ENCODE results near the gene NBEA. TPM values are rescaled to one million over a fixed set of nuclear protein-coding genes. Genes with fewer than 3 reads are reported as not detected.
A peak's percentile ranks its signal among the peaks of the same experiment; 100 is the strongest.
"Not testable (repeated sequence)": the region's sequence is repeated elsewhere in the genome, so short reads cannot be mapped to it uniquely, and the experiment has no call there.

The NBEA gene, protein sequence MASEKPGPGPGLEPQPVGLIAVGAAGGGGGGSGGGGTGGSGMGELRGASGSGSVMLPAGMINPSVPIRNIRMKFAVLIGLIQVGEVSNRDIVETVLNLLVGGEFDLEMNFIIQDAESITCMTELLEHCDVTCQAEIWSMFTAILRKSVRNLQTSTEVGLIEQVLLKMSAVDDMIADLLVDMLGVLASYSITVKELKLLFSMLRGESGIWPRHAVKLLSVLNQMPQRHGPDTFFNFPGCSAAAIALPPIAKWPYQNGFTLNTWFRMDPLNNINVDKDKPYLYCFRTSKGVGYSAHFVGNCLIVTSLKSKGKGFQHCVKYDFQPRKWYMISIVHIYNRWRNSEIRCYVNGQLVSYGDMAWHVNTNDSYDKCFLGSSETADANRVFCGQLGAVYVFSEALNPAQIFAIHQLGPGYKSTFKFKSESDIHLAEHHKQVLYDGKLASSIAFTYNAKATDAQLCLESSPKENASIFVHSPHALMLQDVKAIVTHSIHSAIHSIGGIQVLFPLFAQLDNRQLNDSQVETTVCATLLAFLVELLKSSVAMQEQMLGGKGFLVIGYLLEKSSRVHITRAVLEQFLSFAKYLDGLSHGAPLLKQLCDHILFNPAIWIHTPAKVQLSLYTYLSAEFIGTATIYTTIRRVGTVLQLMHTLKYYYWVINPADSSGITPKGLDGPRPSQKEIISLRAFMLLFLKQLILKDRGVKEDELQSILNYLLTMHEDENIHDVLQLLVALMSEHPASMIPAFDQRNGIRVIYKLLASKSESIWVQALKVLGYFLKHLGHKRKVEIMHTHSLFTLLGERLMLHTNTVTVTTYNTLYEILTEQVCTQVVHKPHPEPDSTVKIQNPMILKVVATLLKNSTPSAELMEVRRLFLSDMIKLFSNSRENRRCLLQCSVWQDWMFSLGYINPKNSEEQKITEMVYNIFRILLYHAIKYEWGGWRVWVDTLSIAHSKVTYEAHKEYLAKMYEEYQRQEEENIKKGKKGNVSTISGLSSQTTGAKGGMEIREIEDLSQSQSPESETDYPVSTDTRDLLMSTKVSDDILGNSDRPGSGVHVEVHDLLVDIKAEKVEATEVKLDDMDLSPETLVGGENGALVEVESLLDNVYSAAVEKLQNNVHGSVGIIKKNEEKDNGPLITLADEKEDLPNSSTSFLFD (N-terminal part only)
- total RNA-seq, result 16.3 TPM

DNA sequence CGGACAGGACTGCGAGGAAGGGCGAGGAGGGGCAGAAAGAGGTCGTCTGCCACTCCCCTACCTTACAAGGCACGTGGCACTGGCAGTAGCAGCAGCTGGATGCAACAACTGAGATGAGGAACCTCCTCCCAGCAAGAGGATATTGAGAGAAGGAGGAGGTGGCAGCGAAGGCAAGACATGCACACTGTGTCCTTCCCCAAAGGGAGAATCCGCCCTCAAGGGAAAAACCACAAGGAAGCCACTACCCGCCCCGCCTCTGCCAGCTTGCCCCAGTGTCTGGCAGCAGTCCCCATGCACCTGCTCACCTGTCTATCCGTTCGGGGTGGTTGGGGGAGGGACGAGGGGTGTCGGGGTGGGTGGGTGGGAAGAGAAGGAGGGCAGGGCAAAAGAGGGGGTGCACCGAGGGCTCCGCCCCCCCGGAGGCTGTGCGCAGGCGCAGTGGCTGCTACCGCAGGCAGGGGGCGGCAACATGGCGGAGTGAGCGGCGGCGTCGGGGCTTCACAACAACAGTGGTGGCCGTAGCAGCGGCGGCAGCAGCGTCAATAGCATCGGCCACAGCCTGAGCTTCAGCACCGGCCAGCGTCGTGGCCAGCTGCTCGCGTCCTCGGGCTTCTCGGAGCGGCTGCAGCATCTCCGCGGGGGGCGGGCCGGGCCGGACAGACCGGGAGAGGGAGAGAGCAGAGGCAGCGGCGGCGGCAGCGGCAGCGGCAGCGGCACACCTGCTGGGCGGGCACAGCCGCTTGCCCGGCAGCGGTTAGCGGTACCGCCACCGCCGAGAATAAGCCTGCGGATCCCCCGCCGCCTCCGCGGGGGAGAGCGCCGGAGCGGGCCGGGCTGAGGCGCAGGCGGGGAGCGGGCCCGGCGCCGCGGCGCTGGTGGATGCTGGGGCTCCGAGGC lies at the start of gene NBEA:
Gene NBEA (plus strand): TSS at position 436 of the 897 bp plus-strand sequence. CDS start 551 bp downstream, outside the sequence.
- DNase-seq (ENCODE audit: low spot score) (peak; percentile 88), ATAC-seq (peak; percentile 90)
- intact Hi-C loops (cut with DNase I), result no loop called here

DNA sequence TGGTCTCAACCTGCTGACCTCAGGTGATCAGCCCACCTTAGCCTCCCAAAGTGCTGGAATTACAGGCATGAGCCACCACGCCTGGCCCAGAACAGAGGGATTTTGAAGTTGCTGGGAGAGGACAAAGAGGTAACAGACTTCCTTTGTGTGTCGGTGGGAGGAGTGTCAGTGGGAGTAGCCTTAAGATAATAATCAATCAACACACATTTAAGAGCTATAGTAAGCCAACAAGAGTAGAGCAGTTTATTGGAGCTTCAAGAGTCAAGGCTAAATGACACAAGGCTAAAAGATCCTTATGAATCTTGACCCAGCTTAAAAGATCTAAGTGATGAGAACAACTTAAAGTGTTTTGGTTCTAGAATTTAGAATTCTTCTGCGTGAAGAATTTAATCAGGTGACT lies 47.3 kb upstream of the NBEA start:
- DNase-seq (ENCODE audit: low spot score), result no peak
- intact Hi-C loops (cut with DNase I), result no loop called here
- no peak for ATAC-seq

DNA sequence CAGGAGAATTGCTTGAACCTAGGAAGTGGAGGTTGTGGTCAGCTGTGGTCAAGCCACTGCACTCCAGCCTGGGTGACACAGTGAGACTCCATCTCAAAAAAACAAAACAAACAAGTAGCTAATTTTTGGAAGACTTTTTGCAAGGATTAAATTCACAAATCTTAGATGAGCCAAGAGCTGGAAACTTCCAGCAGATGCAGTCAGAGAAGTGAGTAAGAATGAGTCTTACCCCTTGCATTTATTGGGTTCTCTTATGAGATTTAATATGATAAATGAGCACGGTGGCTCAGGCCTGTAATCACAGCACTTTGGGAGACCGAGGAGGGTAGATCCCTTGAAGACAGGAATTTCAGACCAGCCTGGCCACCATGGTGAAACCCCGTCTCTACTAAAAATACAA lies 44.9 kb upstream of the NBEA start:
- intact Hi-C loops (cut with DNase I), result no loop called here
- DNase-seq (ENCODE audit: low spot score) (no peak), ATAC-seq (no peak)

DNA sequence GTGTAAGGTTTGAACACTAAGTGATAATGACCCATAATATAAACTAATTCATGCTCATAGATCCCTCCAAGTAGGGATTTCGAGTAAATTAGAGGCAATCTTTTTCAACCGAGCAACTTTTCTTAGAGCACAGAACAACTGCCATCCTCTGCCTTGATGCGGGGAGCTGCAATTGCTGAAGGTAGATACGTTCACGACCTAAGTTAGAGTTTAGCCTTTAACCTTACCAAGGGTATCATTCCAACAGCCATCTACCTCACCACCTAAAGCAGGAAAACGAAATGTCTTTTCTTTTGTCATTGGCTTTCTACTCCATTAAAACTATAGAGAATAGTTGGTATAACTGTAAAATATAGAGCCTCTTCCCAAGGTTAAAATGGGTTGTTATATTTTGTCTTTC lies 42.2 kb upstream of the NBEA start:
- intact Hi-C loops (cut with DNase I), result no loop called here
- ATAC-seq (no peak), DNase-seq (ENCODE audit: low spot score) (no peak)

DNA sequence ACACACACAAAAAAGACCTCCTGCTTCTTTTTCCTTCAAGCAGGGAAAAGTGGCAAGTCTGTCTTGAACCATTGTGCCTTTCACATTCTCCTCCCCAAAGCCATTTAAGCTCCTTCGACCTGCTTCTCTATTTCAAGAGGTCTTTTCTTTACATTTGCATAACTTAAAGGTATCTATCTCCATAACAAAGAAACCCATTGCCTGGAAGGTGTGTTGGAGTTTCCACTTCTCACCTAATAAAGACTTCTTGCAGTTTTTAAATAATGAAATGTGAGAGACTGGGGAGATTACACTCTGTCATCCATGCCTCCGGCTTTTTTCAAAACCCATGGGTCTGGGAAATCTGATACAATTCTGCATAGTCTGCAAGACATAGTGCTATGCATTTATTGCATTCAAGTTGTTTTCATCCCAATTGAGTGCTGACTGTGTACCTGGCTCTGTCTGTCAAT lies 41.8 kb upstream of the NBEA start:
- intact Hi-C loops (cut with DNase I), result no loop called here
- DNase-seq (ENCODE audit: low spot score) (no peak), ATAC-seq (no peak)

DNA sequence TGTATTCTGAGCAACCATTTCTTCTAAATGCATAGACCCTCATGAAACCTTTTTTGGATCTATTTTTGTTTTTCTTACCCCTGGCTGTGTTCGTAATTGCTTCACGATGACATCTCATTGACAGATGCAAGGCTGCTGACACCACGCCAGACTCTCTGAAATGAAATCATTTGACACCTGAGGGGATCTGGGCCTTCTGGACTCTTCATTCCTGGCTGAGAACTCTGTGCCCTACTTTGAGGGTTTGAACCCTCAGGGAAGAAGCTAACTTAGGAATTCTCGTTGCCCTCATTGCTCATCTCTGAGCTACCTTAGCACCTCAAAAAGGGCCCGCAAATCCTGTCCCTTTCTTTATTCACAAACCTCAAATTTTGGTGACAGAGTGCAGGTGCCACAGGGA lies 40.5 kb upstream of the NBEA start:
- intact Hi-C loops (cut with DNase I), result no loop called here

DNA sequence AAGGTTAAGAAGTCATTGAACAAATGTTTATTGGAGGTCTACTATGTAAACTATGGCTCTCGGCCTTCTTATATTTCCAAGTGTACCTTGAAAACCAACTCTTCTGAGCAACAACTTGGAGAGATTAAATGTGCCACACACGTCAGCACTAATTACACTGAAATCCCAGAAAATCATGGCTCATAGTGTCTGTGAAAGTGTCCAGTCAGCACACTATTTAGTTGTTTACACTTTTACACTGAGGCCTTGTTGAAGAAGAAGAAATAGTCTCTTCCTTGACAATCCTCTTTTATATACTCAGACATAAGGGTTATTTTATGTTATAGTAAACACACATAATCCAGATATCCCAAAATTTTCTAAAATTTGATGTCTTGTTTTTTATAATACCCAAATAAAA lies 30.9 kb upstream of the NBEA start:
- no peak for DNase-seq (ENCODE audit: low spot score)
- intact Hi-C loops (cut with DNase I), result no loop called here
- no peak for ATAC-seq

More for the DNA sequence above, 40.5 kb upstream of the NBEA start:
- DNase-seq (ENCODE audit: low spot score) (no peak), ATAC-seq (no peak)

DNA sequence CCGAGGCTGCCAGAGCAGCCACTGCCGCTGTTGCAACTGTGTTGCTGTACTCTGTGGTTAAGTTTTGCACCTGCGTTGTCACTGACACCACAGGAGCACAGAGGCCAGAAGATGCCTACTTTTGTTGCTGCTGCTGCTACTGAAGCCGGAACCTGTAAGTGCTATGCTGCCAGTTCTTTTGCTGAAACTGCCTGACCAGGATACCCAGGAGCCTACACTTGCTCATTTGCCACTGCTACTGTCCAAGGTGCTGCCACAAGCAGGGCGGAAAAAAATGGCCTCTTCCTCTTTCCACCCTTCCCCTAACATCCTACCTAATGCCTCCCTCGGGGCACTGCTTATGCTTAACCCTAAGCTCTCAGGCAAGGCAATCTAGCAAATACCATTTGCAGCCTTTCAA lies 29.0 kb upstream of the NBEA start:
- intact Hi-C loops (cut with DNase I), result no loop called here
- DNase-seq (ENCODE audit: low spot score) (no peak), ATAC-seq (no peak)

DNA sequence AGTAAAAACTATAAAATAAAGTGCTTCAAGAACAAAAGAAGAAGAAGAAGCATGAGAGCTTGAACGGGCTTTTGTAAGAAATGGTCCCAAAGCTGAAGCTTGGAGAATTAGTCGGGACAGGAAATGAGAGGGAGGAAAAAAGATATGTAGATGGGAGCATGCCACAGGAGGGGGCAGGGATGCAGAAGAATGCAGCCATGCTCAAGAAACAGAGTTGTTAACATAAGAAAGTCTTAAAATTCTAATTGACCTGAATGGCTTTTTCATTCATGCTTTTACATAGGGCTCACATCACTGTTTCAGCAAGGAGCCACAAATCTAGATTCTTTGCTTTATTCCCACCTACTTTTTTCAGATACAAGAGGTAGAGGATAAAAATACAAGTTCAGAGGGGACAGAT lies 27.7 kb upstream of the NBEA start:
- DNase-seq (ENCODE audit: low spot score) (no peak), ATAC-seq (no peak)
- intact Hi-C loops (cut with DNase I), result no loop called here

DNA sequence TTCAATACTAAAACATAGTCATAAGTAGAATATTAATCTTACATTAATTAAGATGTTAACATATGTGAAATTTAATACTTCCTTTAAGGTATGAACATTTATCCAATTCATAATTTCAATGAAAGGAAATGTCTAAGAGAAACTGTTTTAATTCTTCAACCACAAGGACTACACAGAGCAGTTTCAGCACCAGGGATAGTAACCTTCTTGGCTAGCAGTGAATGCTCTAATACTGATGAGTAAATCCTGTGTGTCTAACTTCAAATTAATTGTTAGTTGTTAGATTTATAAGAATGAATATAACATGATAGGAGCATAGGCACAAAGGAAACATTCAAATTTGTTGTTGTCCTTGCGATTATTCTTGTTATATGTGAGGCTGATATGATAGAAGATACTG lies 15.6 kb upstream of the NBEA start:
- ATAC-seq, result no peak
- intact Hi-C loops (cut with DNase I), result no loop called here
- DNase-seq (ENCODE audit: low spot score), result no peak

DNA sequence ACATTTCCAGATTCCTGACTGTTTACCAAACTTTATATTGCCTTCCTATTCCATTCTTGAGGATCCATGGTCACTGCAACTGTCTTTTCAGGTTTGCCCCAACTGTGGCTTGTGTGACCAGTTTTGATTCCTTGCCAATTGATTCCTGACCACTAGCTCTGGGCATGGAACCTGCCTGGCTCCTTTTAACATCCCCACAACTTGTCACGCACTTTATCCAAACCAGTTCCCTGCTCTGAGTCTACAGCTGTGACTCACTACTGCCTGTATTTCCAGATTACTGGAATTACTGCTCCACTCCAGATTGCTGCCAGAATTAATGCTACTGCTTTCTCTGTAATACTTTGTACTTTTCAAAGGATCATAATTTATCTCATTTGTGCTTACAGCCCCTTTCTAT lies 13.4 kb upstream of the NBEA start:
- DNase-seq (ENCODE audit: low spot score); intact Hi-C loops (cut with DNase I); ATAC-seq: not testable (repeated sequence)

DNA sequence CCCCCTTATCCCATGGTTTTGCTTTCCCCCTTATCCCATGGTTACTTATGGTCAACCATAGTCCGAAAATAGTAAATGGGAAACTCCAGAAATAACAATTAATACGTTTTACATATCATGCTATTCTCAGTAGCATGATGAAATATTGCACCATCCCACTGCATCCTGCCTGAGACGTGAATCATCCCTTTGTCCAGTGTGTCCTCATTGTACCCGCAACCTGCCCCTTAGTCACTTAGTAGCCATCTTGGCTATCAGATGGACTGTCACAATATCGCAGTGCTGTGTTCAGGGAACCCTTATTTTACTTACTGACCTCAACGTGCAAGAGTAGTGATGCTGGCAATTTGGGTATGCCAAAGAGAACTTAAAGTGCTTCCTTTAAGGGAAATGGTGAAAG lies 10.5 kb upstream of the NBEA start:
- no peak for DNase-seq (ENCODE audit: low spot score)
- intact Hi-C loops (cut with DNase I), result no loop called here
- ATAC-seq, result no peak

DNA sequence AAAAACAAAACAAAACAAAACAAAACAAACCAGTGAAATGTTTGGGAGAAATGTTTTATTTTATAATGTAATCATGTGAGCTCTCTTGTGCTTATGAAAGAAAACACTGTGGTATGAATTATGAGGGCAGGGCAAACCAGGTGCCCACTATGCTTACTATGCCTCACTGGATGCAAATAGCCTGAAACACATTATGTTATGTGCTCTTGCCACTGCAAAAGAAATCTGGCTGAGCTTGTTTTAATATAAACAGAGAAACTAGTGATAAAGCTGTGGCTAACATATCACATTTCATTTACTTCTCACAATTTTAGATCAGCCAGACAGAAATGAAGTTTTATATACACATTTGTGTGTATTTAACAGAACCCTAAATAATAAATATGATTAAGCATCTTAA lies 8.7 kb upstream of the NBEA start:
- DNase-seq (ENCODE audit: low spot score) (no peak), ATAC-seq (no peak)
- intact Hi-C loops (cut with DNase I), result no loop called here

DNA sequence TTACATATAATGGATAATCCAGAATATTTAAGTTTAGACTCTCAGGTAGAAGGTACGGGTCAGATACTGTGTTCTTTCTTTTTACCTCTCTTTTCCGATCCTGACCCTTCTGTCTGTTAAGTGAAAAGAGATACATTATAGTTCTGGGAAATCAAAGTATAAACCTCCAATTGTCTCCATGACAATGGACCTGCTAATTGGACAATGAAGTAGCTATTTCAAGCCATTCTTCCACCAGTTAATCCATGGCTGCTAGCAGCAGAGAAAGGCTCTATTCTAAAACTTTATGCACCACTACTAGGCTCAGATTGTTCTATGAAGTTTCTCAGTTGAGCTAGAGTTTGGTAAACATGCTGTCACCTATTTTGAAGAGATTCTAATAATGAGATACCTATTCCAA lies 8.3 kb upstream of the NBEA start:
- intact Hi-C loops (cut with DNase I), result no loop called here
- no peak for ATAC-seq
- no peak for DNase-seq (ENCODE audit: low spot score)

DNA sequence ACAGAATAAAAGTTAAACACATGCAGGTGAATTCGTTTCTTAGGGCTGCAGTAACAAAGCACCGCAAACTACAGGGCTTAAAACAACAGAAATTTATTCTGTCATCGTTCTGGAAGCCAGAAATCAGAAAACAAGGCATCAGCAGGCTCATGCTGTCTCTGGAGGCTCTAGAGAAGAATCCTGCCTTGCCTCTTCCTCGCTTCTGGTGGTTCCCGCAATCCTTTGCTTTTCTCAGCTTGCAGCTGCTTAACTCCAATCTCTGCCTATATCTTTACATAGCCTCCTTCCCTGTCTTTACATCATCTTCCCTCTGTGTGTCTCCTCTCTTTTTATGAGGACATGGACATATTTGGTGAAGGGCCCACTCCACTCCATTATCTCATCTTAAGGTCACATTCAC lies 6.2 kb upstream of the NBEA start:
- intact Hi-C loops (cut with DNase I), result no loop called here
- no peak for DNase-seq (ENCODE audit: low spot score)
- no peak for ATAC-seq

DNA sequence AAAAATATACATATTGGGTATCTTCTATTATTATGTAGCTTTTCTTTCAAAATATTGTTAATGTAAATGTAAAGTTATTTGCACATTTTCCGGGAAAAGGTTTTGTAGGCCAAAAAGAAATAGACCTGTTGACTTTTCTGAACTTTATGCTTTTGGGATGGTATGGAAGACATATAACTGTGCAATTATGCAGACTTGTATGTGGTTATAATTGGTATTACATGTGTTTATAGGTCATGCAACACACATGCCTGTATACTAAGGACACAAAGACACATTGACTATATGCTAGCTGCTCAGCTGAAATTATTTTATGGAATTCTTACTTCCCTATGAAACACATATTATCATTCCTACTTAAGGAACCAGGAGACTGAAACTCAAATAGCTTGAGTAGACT lies 2.3 kb upstream of the NBEA start:
- ATAC-seq (no peak), DNase-seq (ENCODE audit: low spot score) (no peak)
- intact Hi-C loops (cut with DNase I), result no loop called here

DNA sequence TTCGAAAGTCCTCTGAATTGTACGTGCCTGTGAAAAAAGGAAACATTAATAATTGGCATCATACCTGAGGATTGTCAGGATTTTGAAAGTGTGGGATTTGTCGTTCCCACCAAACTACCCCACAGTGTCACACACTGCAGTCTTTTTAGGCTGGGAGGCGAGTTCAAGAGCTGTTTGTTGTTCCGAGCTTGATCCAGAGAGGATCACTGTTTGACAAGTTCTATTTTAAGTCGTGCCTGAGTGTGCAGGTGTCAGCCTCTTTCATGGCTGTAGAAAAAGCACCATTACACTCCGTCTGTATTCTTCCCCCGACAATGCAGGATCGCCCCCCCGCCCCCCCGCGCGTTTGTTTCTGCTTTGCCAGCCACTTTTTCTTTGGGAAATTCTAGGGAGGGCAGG lies 635 bp upstream of the NBEA start:
- intact Hi-C loops (cut with DNase I), result no loop called here
- DNase-seq (ENCODE audit: low spot score) (no peak), ATAC-seq (no peak)

DNA sequence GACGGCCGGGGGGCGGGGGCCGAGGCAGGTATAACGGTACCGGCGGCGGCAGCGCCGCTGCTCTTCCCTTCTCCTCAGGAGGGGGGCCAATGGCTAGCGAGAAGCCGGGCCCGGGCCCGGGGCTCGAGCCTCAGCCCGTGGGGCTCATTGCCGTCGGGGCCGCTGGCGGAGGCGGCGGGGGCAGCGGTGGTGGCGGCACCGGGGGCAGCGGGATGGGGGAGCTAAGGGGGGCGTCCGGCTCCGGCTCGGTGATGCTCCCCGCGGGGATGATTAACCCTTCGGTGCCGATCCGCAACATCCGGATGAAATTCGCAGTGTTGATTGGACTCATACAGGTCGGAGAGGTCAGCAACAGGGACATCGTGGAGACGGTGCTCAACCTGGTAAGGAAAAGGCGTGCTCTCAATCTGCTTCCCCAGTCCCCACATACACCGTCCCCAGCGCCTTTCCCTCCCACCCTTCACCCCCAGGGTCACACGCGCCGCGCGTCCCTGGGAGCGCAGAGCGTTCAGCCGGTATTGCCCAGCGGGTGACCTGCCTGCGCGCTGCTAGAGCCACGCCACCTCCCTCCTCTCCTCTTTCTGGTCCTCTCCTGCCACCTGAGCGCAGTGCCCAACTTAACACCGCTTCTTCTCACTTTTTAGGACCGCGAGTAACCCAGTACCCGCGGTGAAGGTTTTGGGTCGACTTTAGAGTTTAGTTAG lies 814 bp downstream of the NBEA start:
- intact Hi-C loops (cut with DNase I), result no loop called here
- peak; percentile 76 for ATAC-seq
- peak; percentile 58 for DNase-seq (ENCODE audit: low spot score)

Measured in sciatic nerve (tissue), 2 donors.